A549 (cell line): Measurements from ENCODE around the gene PLEKHG4B. TPM values are rescaled to one million over a fixed set of nuclear protein-coding genes. Genes with fewer than 3 reads are reported as not detected.
"Not testable (repeated sequence)": the region's sequence is repeated elsewhere in the genome, so short reads cannot be mapped to it uniquely, and the experiment has no call there.

ENCODE experiments used
- ATAC-seq, 2 experiments: fragments of 200-7000 bp in 1 of 2; fragments of >200 bp in 1 of 2; cut with Nextera tagmentation in 1 of 2; cut with Tn5 transposase in 1 of 2; 3 replicates each; pipeline versions ENCODE4 v1.8.0 to v1.9.1; 2018 to 2020; ENCODE audit warnings: mild to moderate bottlenecking in 1 of 2, moderate library complexity in 1 of 2
- CTCF ChIA-PET: fragments of 300-600 bp; sonication (Branson Sonifier 250); formaldehyde crosslinking; extraction: SDS; loops from one replicate; lab custom pipeline; 2021; ENCODE audit warnings: antibody characterized with exemption, inconsistent platforms; lab: Yijun Ruan, JAX
- POLR2A ChIA-PET: fragments of 350-600 bp; formaldehyde crosslinking; extraction: SDS; loops from one replicate; lab custom pipeline; 2021; ENCODE audit warnings: antibody characterized with exemption, inconsistent platforms; lab: Yijun Ruan, JAX
- DNase-seq, 2 experiments: peaks; one replicate each; pipeline versions ENCODE4 v3.0.0 to v3.0.0-alpha.2; 2011 to 2016; ENCODE audit warnings: low read depth in 1 of 2, low spot score in 1 of 2
- FAIRE-seq: peaks from 2 replicates; lab custom pipeline; 2011; peaks lifted over from hg19 to GRCh38; lab: Jason Lieb, UNC
- H3K27ac ChIP-seq, 2 experiments: fragments of >200 bp; sonication (Bioruptor Twin); formaldehyde crosslinking; 3 replicates each; pipeline ENCODE4 v1.5.1; 2016 to 2017
- H3K4me1 ChIP-seq: fragments of >200 bp; sonication (Bioruptor Twin); formaldehyde crosslinking; 3 replicates; pipeline ENCODE4 v1.6.1; 2016
- H3K4me2 ChIP-seq: fragments of >200 bp; sonication (Bioruptor Twin); formaldehyde crosslinking; 3 replicates; pipeline ENCODE4 v1.6.1; 2016
- H3K4me3 ChIP-seq: fragments of >200 bp; sonication (Bioruptor Twin); formaldehyde crosslinking; 3 replicates; pipeline ENCODE4 v1.5.1; 2016
- H3K9me3 ChIP-seq: fragments of >200 bp; sonication (Bioruptor Twin); formaldehyde crosslinking; 3 replicates; pipeline ENCODE4 v1.6.1; 2016
- ATOH8 ChIP-seq: fragments of 250-450 bp; sonication (Bioruptor Pico); IDR thresholded peaks from 2 replicates; pipeline ENCODE4 v1.5.0; 2020; ENCODE audit warnings: low read depth, mild to moderate bottlenecking, moderate library complexity
- CBX8 ChIP-seq: fragments of 200-600 bp; sonication (generic); IDR thresholded peaks from 2 replicates; pipeline ENCODE4 v1.6.1; 2016
- CEBPB ChIP-seq, 2 experiments: fragments of >200 bp in 1 of 2; sonication (Bioruptor Twin) in 1 of 2; formaldehyde crosslinking in 1 of 2; IDR thresholded peaks; 2 replicates each; pipeline ENCODE4 v1.6.1; 2012 to 2016
- CHD2 ChIP-seq: fragments of 150-350 bp; IDR thresholded peaks from 2 replicates; pipeline ENCODE4 v1.6.1; 2014; ENCODE audit warnings: low read length; ENCODE audit not compliant: partially characterized antibody
- EHMT2 ChIP-seq: fragments of 200-600 bp; sonication (generic); IDR thresholded peaks from 2 replicates; pipeline ENCODE4 v1.6.1; 2016; ENCODE audit warnings: antibody characterized with exemption, low read depth, mild to moderate bottlenecking, moderate library complexity
- ELK1 ChIP-seq: fragments of 150-350 bp; IDR thresholded peaks from 2 replicates; pipeline ENCODE4 v1.6.1; 2014; ENCODE audit warnings: low read depth, mild to moderate bottlenecking, low read length
- FOXS1 ChIP-seq: fragments of 250-450 bp; sonication (Bioruptor Pico); IDR thresholded peaks from 2 replicates; pipeline ENCODE4 v1.5.0; 2020; ENCODE audit warnings: mild to moderate bottlenecking, moderate library complexity
- HDAC2 ChIP-seq: fragments of 200-600 bp; sonication (generic); IDR thresholded peaks from 2 replicates; pipeline ENCODE4 v1.6.1; 2016
- HES2 ChIP-seq: fragments of >200 bp; sonication (Bioruptor Twin); formaldehyde crosslinking; IDR thresholded peaks from 2 replicates; pipeline ENCODE4 v1.6.1; 2016
- JUN ChIP-seq, 2 experiments: fragments of >200 bp; sonication (Bioruptor Twin); formaldehyde crosslinking; IDR thresholded peaks; 2 replicates in 1 of 2; 3 replicates in 1 of 2; pipeline ENCODE4 v1.6.1; 2016 to 2017
- NFE2L2 ChIP-seq: fragments of 150-350 bp; conservative IDR thresholded peaks from 2 replicates; pipeline ENCODE4 v1.6.1; 2014; ENCODE audit warnings: low read length
- NPAS2 ChIP-seq: fragments of 250-450 bp; sonication (Bioruptor Pico); IDR thresholded peaks from 2 replicates; pipeline ENCODE4 v1.8.0; 2022; ENCODE audit warnings: mild to moderate bottlenecking, moderate library complexity, borderline replicate concordance
- PBX3 ChIP-seq: IDR thresholded peaks from 2 replicates; pipeline ENCODE4 v1.6.1; 2012
- TFCP2L1 ChIP-seq: fragments of 250-450 bp; sonication (Bioruptor Pico); IDR thresholded peaks from 2 replicates; pipeline ENCODE4 v1.5.0; 2021; ENCODE audit warnings: mild to moderate bottlenecking
- ZC3H11A ChIP-seq: fragments of 450-650 bp; IDR thresholded peaks from 2 replicates; pipeline ENCODE4 v1.6.1; 2014; ENCODE audit warnings: antibody characterized with exemption, mild to moderate bottlenecking
- ZFP36 ChIP-seq: fragments of 450-650 bp; IDR thresholded peaks from 2 replicates; pipeline ENCODE4 v1.6.1; 2014; ENCODE audit warnings: borderline replicate concordance; ENCODE audit not compliant: partially characterized antibody
- WGBS: methylation state at CpG from one replicate; pipeline ENCODE4 v1.1.6; 2017; ENCODE audit errors: missing lambda C conversion rate; 5-methylcytosine and 5-hydroxymethylcytosine counted together
- polyA plus RNA-seq, 4 experiments: library from polyadenylated mRNA; depleted of rRNA in 3 of 4; stranded (reverse); fragments of >200 nt; fragmentation: RNase III in 1 of 4; extraction: RNeasy Plus Mini Kit Qiagen cat#74134 plus additional on column Dnase treatment in 1 of 4; gene quantifications; 2 replicates in 3 of 4; 3 replicates in 1 of 4; pipeline ENCODE4 v1.2.3, GENCODE V29; 2011 to 2017

PLEKHG4B gene
- polyA plus RNA-seq, 2 of the 4 experiments (the other 2 are of a cell fraction): 0.57 to 0.59 TPM

- H3K4me2 ChIP-seq: no peak overlapping the region
- 83% methylated on average over 1 of the region's 1 CpG for WGBS
- CTCF ChIA-PET: no interaction called here
- POLR2A ChIA-PET: no interaction called here
- no peak for DNase-seq
- H3K27ac ChIP-seq: no peak overlapping the region
- H3K9me3 ChIP-seq: peaks cover 10% of the 10 kb centered on the region; the same call in 2 of the 3 replicates
- no peak for ATAC-seq
- TF ChIP-seq JUN (IDR thresholded peaks at IDR 0.05): no peak
- TF ChIP-seq HES2: no peak
- no peak for TF ChIP-seq TFCP2L1 (CRISPR knock-in tag)
- TF ChIP-seq CBX8: no peak
- no peak for TF ChIP-seq NPAS2
- TF ChIP-seq PBX3: no peak
- no peak for TF ChIP-seq EHMT2
- TF ChIP-seq ZC3H11A: no peak
- TF ChIP-seq CHD2: no peak
- H3K4me3 ChIP-seq: no peak overlapping the region
- FAIRE-seq: no peak
- no peaks in the 10 kb centered on the region for H3K4me1 ChIP-seq
These were observed 21.5 kb upstream of the PLEKHG4B start for GRCh38 chr5:70440-70839.

GRCh38 chr5:72316-73180 is 19.4 kb upstream of the PLEKHG4B start:
- 75% methylated on average over 21 of the region's 31 CpGs for WGBS
- H3K4me2 ChIP-seq, POLR2A ChIA-PET, H3K4me3 ChIP-seq, H3K4me1 ChIP-seq, ATAC-seq, FAIRE-seq, H3K27ac ChIP-seq, CTCF ChIA-PET, H3K9me3 ChIP-seq, DNase-seq: not testable (repeated sequence)

GRCh38 chr5:73181-73447 is 18.9 kb upstream of the PLEKHG4B start:
- FAIRE-seq, H3K4me2 ChIP-seq, POLR2A ChIA-PET, H3K4me3 ChIP-seq, CTCF ChIA-PET, ATAC-seq, DNase-seq, H3K9me3 ChIP-seq, H3K27ac ChIP-seq, H3K4me1 ChIP-seq: not testable (repeated sequence)
- no CpG with 5 or more reads among the region's 9 CpGs for WGBS

GRCh38 chr5:73768-74502 is 18.0 kb upstream of the PLEKHG4B start:
- Histone ChIP-seq H3K4me1 (no peaks in the 10 kb centered on the region), H3K4me3 (no peak overlapping the region), H3K4me2 (no peak overlapping the region)
- WGBS: 85% methylated on average over 15 of the region's 16 CpGs
- no peak for FAIRE-seq
- DNase-seq: no peak
- CTCF ChIA-PET: interaction anchor here (0.6 to 0.7 kb wide), 2 partner anchors 19 to 62 kb away, joined by 3 read pairs; no protein-coding TSS in a partner anchor
- TF ChIP-seq ZFP36 (no peak), FOXS1 (CRISPR knock-in tag) (no peak)
- TF ChIP-seq, all 56 proteins: peak for 0
- H3K9me3 ChIP-seq: no peaks in the 10 kb centered on the region
- H3K27ac ChIP-seq: no peak overlapping the region
- POLR2A ChIA-PET: no interaction called here
- ATAC-seq: no peak

- FAIRE-seq (no peak), ATAC-seq (no peak), DNase-seq (no peak)
- CTCF ChIA-PET: interaction anchor here (0.6 to 0.7 kb wide), 2 partner anchors 18 to 62 kb away, joined by 3 read pairs; no protein-coding TSS in a partner anchor
- H3K9me3 ChIP-seq: no peaks in the 10 kb centered on the region
- no peak overlapping the region for H3K4me3 ChIP-seq
- H3K4me1 ChIP-seq: no peaks in the 10 kb centered on the region
- WGBS: 62% methylated on average over 15 of the region's 15 CpGs
- no peak overlapping the region for H3K27ac ChIP-seq
- no peak overlapping the region for H3K4me2 ChIP-seq
- POLR2A ChIA-PET: no interaction called here
- no peak for TF ChIP-seq CEBPB (IDR thresholded peaks at IDR 0.05)
- TF ChIP-seq NFE2L2: no peak
- no peak for TF ChIP-seq HDAC2
- TF ChIP-seq ELK1: no peak
- TF ChIP-seq ATOH8 (CRISPR knock-in tag): no peak
These were observed 17.4 kb upstream of the PLEKHG4B start for GRCh38 chr5:74503-75109.
